DOHH2 (cell line): Measurements from ENCODE around the gene FBXL17.

ENCODE experiments used
- EZH2phosphoT487 ChIP-seq: fragments of 200-600 bp; sonication (generic); IDR thresholded peaks from 2 replicates; pipeline ENCODE4 v1.6.1; 2017; ENCODE audit warnings: borderline replicate concordance, mild to moderate bottlenecking, antibody characterized with exemption, low read length, moderate library complexity, mixed read lengths
- TF ChIP-seq, protein P1 (sequence below): fragments of 200-600 bp; sonication (generic); IDR thresholded peaks from one replicate; pipeline ENCODE4 v1.5.1; 2014; ENCODE audit warnings: antibody characterized with exemption, mild to moderate bottlenecking, low read depth, low read length; ENCODE audit not compliant: poor library complexity, severe bottlenecking

DNA sequence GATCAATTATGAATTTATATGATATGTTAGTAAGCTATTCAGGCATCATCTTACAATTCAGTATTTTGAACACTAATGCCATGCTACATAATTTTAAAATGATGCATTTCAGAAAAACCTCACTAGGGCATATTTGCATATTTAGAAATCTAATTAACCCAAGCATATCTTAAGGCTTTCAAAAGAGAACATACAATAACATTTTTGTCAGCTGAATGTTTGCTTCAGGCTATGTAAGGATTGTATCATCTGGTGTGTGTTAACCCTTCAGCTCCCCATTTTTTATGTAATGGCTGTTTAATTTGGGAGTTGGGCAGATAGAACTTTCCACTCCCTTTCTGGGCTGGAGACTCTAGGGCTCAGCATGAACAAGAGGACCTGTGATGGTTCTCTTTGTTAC is 412.1 kb downstream of the FBXL17 start:
- TF ChIP-seq, protein P1, sequence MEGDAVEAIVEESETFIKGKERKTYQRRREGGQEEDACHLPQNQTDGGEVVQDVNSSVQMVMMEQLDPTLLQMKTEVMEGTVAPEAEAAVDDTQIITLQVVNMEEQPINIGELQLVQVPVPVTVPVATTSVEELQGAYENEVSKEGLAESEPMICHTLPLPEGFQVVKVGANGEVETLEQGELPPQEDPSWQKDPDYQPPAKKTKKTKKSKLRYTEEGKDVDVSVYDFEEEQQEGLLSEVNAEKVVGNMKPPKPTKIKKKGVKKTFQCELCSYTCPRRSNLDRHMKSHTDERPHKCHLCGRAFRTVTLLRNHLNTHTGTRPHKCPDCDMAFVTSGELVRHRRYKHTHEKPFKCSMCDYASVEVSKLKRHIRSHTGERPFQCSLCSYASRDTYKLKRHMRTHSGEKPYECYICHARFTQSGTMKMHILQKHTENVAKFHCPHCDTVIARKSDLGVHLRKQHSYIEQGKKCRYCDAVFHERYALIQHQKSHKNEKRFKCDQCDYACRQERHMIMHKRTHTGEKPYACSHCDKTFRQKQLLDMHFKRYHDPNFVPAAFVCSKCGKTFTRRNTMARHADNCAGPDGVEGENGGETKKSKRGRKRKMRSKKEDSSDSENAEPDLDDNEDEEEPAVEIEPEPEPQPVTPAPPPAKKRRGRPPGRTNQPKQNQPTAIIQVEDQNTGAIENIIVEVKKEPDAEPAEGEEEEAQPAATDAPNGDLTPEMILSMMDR, result no peak
- no peak for TF ChIP-seq EZH2phosphoT487
